Measurements from ENCODE around the gene SRRM4. TPM values are rescaled to one million over a fixed set of nuclear protein-coding genes. Genes with fewer than 3 reads are reported as not detected.
A peak's percentile ranks its signal among the peaks of the same experiment; 100 is the strongest.

The SRRM4 gene
- total RNA-seq, 4 donors from 2014 or later: 0.10 to 0.27 TPM; not detected in 2

DNA sequence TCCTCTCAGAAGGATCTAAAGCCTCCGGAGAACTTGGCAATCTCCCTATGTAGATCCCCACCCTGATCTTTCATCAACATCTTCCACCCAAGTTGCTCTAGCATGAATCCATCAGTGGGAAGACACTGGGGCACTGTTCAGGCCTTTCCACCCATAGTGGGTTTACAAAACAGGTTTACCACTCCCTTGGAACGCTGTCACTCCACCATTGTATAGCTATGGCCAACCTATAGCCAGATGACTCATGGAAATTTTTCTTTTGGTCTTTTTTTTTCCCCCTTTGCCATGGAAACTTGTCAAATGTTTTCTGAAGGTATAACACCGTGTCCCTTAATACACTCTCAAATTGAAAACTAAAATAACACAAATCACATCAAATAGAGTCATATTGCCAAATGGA, 186.6 kb downstream of the SRRM4 start:
- Histone ChIP-seq H3K36me3 (no peaks in the 10 kb centered on the region), H3K9me3 (no peaks in the 10 kb centered on the region), H3K27me3 (no peaks in the 10 kb centered on the region), H3K4me1 (peaks cover 3 to 5% of the 10 kb centered on the region in 2 donors), H3K27ac (no peak overlapping the region), H3K4me3 (replicated peaks in 1 of 3) (no peak overlapping the region)
- no peak for TF ChIP-seq POLR2A (IDR thresholded peaks at IDR 0.05)
- TF ChIP-seq, protein P1, sequence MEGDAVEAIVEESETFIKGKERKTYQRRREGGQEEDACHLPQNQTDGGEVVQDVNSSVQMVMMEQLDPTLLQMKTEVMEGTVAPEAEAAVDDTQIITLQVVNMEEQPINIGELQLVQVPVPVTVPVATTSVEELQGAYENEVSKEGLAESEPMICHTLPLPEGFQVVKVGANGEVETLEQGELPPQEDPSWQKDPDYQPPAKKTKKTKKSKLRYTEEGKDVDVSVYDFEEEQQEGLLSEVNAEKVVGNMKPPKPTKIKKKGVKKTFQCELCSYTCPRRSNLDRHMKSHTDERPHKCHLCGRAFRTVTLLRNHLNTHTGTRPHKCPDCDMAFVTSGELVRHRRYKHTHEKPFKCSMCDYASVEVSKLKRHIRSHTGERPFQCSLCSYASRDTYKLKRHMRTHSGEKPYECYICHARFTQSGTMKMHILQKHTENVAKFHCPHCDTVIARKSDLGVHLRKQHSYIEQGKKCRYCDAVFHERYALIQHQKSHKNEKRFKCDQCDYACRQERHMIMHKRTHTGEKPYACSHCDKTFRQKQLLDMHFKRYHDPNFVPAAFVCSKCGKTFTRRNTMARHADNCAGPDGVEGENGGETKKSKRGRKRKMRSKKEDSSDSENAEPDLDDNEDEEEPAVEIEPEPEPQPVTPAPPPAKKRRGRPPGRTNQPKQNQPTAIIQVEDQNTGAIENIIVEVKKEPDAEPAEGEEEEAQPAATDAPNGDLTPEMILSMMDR (IDR thresholded peaks at IDR 0.05): no peak
- 82 to 84% methylated on average over 3 of the region's 3 CpGs for WGBS, 2 donors
- intact Hi-C loops (cut with DNase I): no loop called here
- no peak for DNase-seq

DNA sequence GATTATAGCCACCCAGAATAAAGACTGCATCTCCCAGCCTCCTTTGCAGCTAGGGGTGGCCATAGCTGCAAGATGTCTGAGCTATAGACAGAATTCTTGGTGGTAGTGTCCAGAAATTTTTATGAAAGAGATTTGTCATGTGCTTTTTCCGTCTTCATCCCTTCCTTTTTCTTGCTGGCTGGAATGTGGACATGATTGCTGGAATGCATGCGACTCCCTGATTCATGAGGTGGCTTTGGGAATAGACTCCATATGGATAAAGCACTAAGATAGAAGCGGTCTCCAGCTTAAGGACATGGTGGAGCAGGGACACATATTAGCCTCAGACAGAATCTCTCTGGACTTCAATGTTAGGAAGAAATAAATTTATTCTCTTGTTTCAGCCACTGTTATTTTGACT, 187.4 kb downstream of the SRRM4 start:
- peak overlapping the region in 1 of 3 donors; percentile 36 for H3K27ac ChIP-seq
- intact Hi-C loops (cut with DNase I): no loop called here
- H3K9me3 ChIP-seq: no peaks in the 10 kb centered on the region
- DNase-seq: no peak
- no peaks in the 10 kb centered on the region for H3K27me3 ChIP-seq
- 81 to 85% methylated on average over 3 of the region's 3 CpGs for WGBS, 2 donors
- TF ChIP-seq, protein P1 (IDR thresholded peaks at IDR 0.05): no peak
- TF ChIP-seq POLR2A (IDR thresholded peaks at IDR 0.05): no peak
- H3K4me1 ChIP-seq: peaks cover 3 to 5% of the 10 kb centered on the region in 2 donors
- no peak overlapping the region for H3K4me3 ChIP-seq (replicated peaks in 1 of 3)
- H3K36me3 ChIP-seq: no peaks in the 10 kb centered on the region

DNA sequence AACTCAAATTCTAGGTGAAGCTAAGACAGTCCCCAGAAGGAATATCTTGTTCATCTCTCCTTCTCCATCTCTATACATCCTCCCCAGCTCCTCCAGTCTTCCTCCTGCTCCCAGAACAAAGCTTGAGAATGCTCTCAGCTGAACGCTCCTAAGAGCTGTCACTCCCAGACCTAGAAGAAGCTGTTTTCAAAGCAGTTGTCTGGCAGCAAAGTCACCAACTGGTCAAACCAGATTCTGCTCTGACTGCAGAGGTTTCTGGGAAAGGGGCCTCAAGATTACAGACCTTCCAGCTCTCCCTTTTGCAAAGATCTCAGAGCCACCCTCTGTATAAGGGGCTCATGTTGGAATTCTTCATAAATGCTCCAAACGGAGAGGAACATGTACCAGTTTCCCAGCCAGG, 187.8 kb downstream of the SRRM4 start:
- Histone ChIP-seq H3K4me1 (peaks cover 3 to 5% of the 10 kb centered on the region in 2 donors), H3K9me3 (no peaks in the 10 kb centered on the region), H3K27me3 (no peaks in the 10 kb centered on the region), H3K36me3 (no peaks in the 10 kb centered on the region), H3K4me3 (replicated peaks in 1 of 3) (no peak overlapping the region), H3K27ac (peak overlapping the region in 2 of 3 donors; percentile 30 to 36)
- TF ChIP-seq, protein P1 (IDR thresholded peaks at IDR 0.05): no peak
- TF ChIP-seq POLR2A (IDR thresholded peaks at IDR 0.05): no peak
- intact Hi-C loops (cut with DNase I): no loop called here
- DNase-seq: peak; percentile 41 to 63
- WGBS, 2 donors: 25 to 35% methylated on average over 2 of the region's 2 CpGs

DNA sequence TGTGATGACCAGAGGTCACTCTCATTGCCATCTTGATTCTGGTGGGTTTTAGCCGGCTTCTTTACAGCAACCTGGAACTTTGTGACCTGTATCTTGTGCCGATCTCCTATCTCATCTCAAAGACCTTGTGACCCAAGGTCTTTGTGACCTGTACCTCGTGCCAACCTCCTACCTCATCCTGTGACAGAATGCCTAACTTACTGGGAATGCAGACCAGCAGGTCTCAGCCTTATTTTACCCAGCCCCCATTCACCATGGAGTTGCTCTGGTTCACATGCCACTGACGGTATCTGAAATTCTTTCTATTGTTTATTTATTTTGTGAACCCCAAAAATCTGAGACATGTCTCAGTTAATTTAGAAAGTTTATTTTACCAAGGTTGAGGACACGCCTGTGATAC, 189.9 kb downstream of the SRRM4 start:
- TF ChIP-seq POLR2A (IDR thresholded peaks at IDR 0.05): no peak
- TF ChIP-seq, protein P1 (IDR thresholded peaks at IDR 0.05): no peak
- Histone ChIP-seq H3K27ac (no peak overlapping the region), H3K9me3 (no peaks in the 10 kb centered on the region), H3K4me1 (peaks cover 3 to 10% of the 10 kb centered on the region in 2 donors), H3K36me3 (no peaks in the 10 kb centered on the region), H3K4me3 (replicated peaks in 1 of 3) (no peak overlapping the region), H3K27me3 (no peaks in the 10 kb centered on the region)
- intact Hi-C loops (cut with DNase I): no loop called here
- DNase-seq: no peak
- WGBS, 2 donors: 84 to 91% methylated on average over 5 of the region's 5 CpGs

DNA sequence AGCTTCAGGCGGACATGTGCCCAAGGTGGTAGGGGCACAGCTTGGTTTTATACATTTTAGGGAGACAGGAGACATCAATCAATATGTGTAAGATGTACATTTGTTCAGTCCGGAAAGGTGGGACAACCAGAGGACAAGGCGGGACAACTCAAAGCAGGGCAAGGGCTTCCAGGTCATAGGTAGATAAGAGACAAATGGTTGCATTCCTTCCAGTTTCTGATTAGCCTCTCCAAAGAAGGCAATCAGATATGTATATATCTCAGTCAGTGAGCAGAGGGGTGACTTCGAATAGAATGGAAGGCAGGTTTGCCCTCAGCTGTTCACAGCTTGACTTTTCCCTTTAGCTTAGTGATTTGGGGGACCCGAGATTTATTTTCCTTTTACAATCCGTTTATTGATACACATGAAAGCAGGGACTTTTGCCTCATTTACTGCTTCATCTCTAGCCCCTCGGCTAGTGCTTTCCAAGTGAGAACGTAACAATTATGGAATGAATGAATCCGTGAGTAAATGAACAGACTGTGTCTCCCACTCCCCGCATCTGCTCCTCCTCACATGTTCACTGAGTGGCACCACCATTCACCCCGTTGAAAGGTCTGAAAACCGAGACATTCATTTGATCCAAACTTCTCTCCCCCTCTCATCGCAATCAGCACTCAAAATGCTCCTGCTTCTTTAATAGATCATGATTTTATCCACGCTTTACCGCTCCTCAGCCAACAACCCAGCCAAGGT, 190.5 kb downstream of the SRRM4 start:
- no peak for DNase-seq
- 77% methylated on average over 15 of the region's 15 CpGs for WGBS, 2 donors
- no peaks in the 10 kb centered on the region for H3K27me3 ChIP-seq
- intact Hi-C loops (cut with DNase I): no loop called here
- H3K4me1 ChIP-seq: peaks cover 3 to 14% of the 10 kb centered on the region in 2 donors
- H3K4me3 ChIP-seq (replicated peaks in 1 of 3): no peak overlapping the region
- TF ChIP-seq, protein P1 (IDR thresholded peaks at IDR 0.05): no peak
- no peak for TF ChIP-seq POLR2A (IDR thresholded peaks at IDR 0.05)
- no peak overlapping the region for H3K27ac ChIP-seq
- H3K36me3 ChIP-seq: no peaks in the 10 kb centered on the region
- H3K9me3 ChIP-seq: no peaks in the 10 kb centered on the region

Data from thyroid gland (tissue), 4 donors.